ENCODE measurements around the gene PNPLA7. TPM values are rescaled to one million over a fixed set of nuclear protein-coding genes. Genes with fewer than 3 reads are reported as not detected.

Gene PNPLA7
- total RNA-seq, 1 donor from 2014 or later, result 32.1 TPM

- DNase-seq (ENCODE audit: low spot score), result no peak
Observed at GRCh38 chr9:137462986-137463930, 86.9 kb downstream of the PNPLA7 start.

- DNase-seq (ENCODE audit: low spot score), result no peak
Observed at GRCh38 chr9:137462396-137462985, 87.7 kb downstream of the PNPLA7 start.

GRCh38 chr9:137461663-137462395 lies 88.4 kb downstream of the PNPLA7 start:
- no peak for DNase-seq (ENCODE audit: low spot score)

- no peak for DNase-seq (ENCODE audit: low spot score)
Observed at GRCh38 chr9:137461316-137461662, 88.9 kb downstream of the PNPLA7 start.

GRCh38 chr9:137460363-137461315 lies 89.6 kb downstream of the PNPLA7 start:
- no peak for DNase-seq (ENCODE audit: low spot score)

- no peak for DNase-seq (ENCODE audit: low spot score)
Observed at GRCh38 chr9:137459601-137460362, 90.4 kb downstream of the PNPLA7 start.

GRCh38 chr9:137459152-137459600 lies 91.0 kb downstream of the PNPLA7 start, which contains the start of gene NSMF:
Gene NSMF, minus strand, starts transcription at chr9:137459334. Its CDS starts 232 bp downstream, at chr9:137459102.
- DNase-seq (ENCODE audit: low spot score), result peak; percentile 98

GRCh38 chr9:137458194-137459151 lies 91.7 kb downstream of the PNPLA7 start:
- DNase-seq (ENCODE audit: low spot score), result no peak

- DNase-seq (ENCODE audit: low spot score), result no peak
Observed at GRCh38 chr9:137457406-137458193, 92.6 kb downstream of the PNPLA7 start.

- no peak for DNase-seq (ENCODE audit: low spot score)
Observed at GRCh38 chr9:137456864-137457405, 93.3 kb downstream of the PNPLA7 start.

GRCh38 chr9:137456061-137456863 lies 93.9 kb downstream of the PNPLA7 start:
- no peak for DNase-seq (ENCODE audit: low spot score)

- DNase-seq (ENCODE audit: low spot score), result no peak
Observed at GRCh38 chr9:137455359-137455991, 94.7 kb downstream of the PNPLA7 start.

GRCh38 chr9:137454597-137455358 lies 95.4 kb downstream of the PNPLA7 start:
- DNase-seq (ENCODE audit: low spot score), result no peak

GRCh38 chr9:137454145-137454596 lies 96.0 kb downstream of the PNPLA7 start:
- no peak for DNase-seq (ENCODE audit: low spot score)

- no peak for DNase-seq (ENCODE audit: low spot score)
Observed at GRCh38 chr9:137453643-137454081, 96.5 kb downstream of the PNPLA7 start.
